ENCODE results near the gene LYSMD2.
A peak's percentile ranks its signal among the peaks of the same experiment; 100 is the strongest.

LYSMD2 gene

GRCh38 chr15:51760805-51761204 lies 23.4 kb upstream of the LYSMD2 start:
- TF ChIP-seq CTCF (IDR thresholded peaks at IDR 0.05; ENCODE audit: low read length, missing control alignments): no peak
- DNase-seq (ENCODE audit: low read depth): no peak
- H3K4me3 ChIP-seq (replicated peaks; ENCODE audit: low read depth, low read length): no peak overlapping the region

DNA sequence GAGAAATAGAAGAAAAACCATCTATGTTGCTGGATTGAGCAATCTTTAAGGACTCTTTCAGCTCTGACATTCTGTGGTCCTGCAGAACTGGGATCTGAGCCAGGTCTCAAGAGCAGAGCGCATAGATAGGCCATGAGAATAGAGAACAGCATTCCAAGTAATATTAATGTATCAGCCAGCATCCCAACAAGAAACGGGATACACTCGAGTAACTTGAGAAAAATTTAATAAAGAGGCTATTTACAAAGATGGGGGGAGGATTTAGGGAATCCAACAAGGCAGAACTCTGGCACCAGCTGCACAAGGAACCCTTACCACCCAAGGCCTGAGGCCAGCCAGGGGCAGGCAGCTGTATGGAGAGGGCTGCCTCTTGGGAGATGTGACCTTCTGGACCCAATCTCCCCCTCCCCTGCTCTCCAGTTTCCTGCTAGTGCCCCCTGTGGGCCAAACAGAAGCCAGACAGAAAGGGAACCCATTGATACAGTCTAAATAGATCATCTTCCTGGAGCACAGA lies 22.2 kb upstream of the LYSMD2 start:
- H3K4me3 ChIP-seq (replicated peaks; ENCODE audit: low read depth, low read length): no peak overlapping the region
- DNase-seq (ENCODE audit: low read depth): peak; percentile 97
- peak; percentile 47 for TF ChIP-seq CTCF (IDR thresholded peaks at IDR 0.05; ENCODE audit: low read length, missing control alignments)

DNA sequence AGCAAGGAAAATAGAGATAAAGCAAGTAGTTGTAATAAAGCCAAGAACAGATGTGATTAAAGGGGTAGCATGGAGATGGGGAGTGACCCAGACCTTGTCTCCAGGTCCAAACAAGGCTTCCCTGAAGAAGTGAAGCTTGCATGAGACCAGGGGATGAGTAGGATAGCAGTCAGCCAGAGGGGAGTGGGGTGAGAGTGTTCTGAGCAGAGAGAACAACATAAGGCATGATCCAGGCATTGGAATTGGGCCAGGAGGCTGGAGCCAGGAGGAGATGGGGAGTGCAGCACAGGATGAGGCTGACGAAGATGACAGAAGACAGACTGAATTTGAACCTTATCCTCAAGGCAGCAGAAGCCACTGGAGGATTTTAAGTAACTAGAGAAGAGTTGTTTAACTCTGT lies 21.2 kb upstream of the LYSMD2 start:
- peak; percentile 86 for DNase-seq (ENCODE audit: low read depth)
- no peak for TF ChIP-seq CTCF (IDR thresholded peaks at IDR 0.05; ENCODE audit: low read length, missing control alignments)
- no peak overlapping the region for H3K4me3 ChIP-seq (replicated peaks; ENCODE audit: low read depth, low read length)

DNA sequence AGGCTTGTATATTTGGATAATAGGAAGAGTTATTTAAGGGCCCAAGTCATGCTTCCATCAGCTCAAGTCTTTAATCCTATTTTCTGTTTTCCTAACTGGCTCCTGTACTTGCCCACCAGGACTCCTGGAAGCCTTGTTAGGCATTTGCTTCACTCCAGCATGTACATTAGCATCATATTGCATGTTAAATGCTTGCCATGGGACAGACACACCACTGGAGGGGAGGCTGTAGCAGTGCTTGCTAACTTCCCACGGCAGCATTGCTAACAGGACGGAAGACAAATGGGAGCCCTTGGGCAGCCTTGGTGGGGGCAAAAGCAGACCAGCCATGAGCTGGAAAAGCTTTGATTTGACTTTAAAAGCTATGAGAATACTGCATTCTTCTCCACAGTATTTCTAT lies 20.0 kb upstream of the LYSMD2 start:
- no peak for TF ChIP-seq CTCF (IDR thresholded peaks at IDR 0.05; ENCODE audit: low read length, missing control alignments)
- H3K4me3 ChIP-seq (replicated peaks; ENCODE audit: low read depth, low read length): no peak overlapping the region
- no peak for DNase-seq (ENCODE audit: low read depth)

DNA sequence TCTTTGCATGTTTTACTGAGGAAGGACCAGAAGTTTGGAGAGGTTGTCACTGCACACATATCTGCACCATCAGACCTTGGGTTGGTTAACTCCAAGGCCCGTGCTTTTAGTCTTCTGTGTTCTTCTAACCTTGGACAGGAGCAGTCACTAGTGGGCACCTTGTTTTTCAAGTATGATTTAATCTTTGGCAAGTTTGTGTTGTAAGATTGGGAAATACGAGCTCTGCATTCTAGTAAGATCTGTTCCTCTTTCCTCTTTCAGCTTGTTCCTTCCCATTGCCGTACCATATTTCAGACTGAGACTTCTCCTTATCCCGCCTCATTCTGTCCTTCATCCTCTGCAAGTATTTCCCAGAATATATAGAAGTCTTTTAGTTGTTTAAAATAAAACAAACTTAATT lies 19.0 kb upstream of the LYSMD2 start:
- no peak overlapping the region for H3K4me3 ChIP-seq (replicated peaks; ENCODE audit: low read depth, low read length)
- no peak for TF ChIP-seq CTCF (IDR thresholded peaks at IDR 0.05; ENCODE audit: low read length, missing control alignments)
- no peak for DNase-seq (ENCODE audit: low read depth)

DNA sequence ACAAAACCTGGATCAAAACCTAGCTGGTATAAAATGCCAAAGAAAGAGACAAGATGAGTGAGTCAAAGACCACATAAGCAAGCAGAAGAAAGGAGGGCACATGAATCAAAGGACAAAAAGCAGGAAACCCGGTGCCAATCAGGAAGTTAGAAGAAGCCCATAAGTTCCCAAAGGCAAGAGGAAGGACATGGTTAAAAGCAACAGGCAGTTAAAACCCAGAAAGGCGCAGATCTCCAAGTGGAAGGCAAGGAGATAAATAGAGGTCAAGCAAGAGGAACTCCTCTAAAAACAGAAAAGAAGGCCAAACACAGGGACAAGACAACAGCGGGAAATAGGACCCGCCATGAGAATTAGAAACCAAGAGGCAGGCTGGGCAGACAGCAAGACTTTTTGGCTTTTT lies 18.3 kb upstream of the LYSMD2 start:
- TF ChIP-seq CTCF (IDR thresholded peaks at IDR 0.05; ENCODE audit: low read length, missing control alignments): no peak
- DNase-seq (ENCODE audit: low read depth): no peak

GRCh38 chr15:51754267-51754666 lies 16.8 kb upstream of the LYSMD2 start:
- no peak overlapping the region for H3K4me3 ChIP-seq (replicated peaks; ENCODE audit: low read depth, low read length)
- DNase-seq (ENCODE audit: low read depth): no peak
- TF ChIP-seq CTCF (IDR thresholded peaks at IDR 0.05; ENCODE audit: low read length, missing control alignments): no peak

More for the DNA sequence above, 18.3 kb upstream of the LYSMD2 start:
- H3K4me3 ChIP-seq (replicated peaks; ENCODE audit: low read depth, low read length): no peak overlapping the region

Measured in fibroblast of pulmonary artery (primary cell).